HEK293T (cell line): Measurements from ENCODE around the gene DARS2.

Source experiments
- FOXK2 ChIP-seq: fragments of 450-650 bp; IDR thresholded peaks from 2 replicates; pipeline ENCODE4 v1.6.1; 2016; ENCODE audit warnings: mild to moderate bottlenecking
- HDGF ChIP-seq: fragments of 450-650 bp; IDR thresholded peaks from 2 replicates; pipeline ENCODE4 v1.6.1; 2017; ENCODE audit warnings: antibody characterized with exemption, borderline replicate concordance
- NFRKB ChIP-seq: fragments of 450-650 bp; IDR thresholded peaks from 2 replicates; pipeline ENCODE4 v1.6.1; 2016; ENCODE audit warnings: mild to moderate bottlenecking, moderate library complexity
- SP1 ChIP-seq: fragments of 450-650 bp; IDR thresholded peaks from 2 replicates; pipeline ENCODE4 v1.6.1; 2017
- TARDBP ChIP-seq: fragments of 450-650 bp; IDR thresholded peaks from 2 replicates; pipeline ENCODE4 v1.6.1; 2016

DNA sequence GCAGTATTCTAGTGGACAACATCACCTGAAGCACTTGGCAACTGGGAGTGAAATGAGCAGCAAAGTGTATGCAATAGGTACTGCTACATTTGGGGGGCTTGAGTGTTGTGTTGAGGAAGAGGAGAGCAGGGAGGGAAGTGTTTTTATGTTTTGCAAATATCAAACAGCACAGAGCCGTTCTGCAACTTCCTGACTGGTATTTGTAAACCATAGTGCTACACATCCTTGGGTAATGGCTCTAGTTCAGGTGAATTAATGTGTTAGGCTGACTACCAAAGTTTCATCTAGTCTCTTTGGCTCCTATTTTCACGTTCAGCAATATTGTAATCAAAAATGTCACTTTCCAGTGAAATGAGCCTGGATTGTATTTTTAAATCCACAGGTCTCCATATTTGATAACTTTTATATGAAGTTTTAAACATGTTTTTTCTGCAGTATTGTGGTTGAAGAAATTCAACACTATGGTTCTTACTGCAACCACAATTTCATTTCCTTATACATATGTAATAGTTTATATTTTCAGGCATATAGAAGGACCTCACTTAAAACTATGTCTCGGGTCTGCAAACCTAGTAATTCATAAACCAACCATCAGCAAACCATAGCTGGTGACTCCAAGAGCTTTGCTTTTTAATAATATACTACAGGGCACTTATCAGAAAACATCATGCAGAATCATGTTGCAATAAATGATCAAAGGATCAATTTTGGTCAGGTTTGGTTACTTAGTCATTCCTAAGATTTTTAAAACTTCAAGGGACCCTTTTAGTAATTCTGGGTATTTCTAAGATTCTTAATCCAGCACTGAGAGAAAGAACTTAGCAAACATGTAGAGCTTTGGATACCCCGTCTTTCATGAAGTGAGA is 62.5 kb downstream of the DARS2 start:
- TF ChIP-seq FOXK2 (no peak), HDGF (no peak), NFRKB (no peak), SP1 (no peak), TARDBP (no peak)
